Panc1 (cell line): ENCODE data around the gene TECPR1.

Source experiments
- POLR2AphosphoS5 ChIP-seq: IDR thresholded peaks from 2 replicates; pipeline ENCODE4 v1.6.1; 2012; ENCODE audit warnings: mild to moderate bottlenecking, low read depth, low read length, moderate library complexity
- REST ChIP-seq, 2 experiments: IDR thresholded peaks; 2 replicates each; pipeline ENCODE4 v1.6.1; 2011 to 2012; ENCODE audit warnings: low read depth in 2 of 2, control low read depth in 1 of 2, low read length in 1 of 2, mild to moderate bottlenecking in 1 of 2, moderate library complexity in 1 of 2; ENCODE audit not compliant: insufficient read depth in 1 of 2
- SIN3A ChIP-seq: IDR thresholded peaks from 2 replicates; pipeline ENCODE4 v1.6.1; 2012; ENCODE audit warnings: low read depth, mild to moderate bottlenecking, low read length, moderate library complexity, borderline replicate concordance; ENCODE audit not compliant: insufficient read depth
- TCF7L2 ChIP-seq: IDR thresholded peaks from 2 replicates; pipeline ENCODE4 v1.6.1; 2011; ENCODE audit warnings: mild to moderate bottlenecking, low read depth, low read length, inconsistent platforms
- TF ChIP-seq, protein P1 (sequence below): fragments of 450-650 bp; IDR thresholded peaks from 2 replicates; pipeline ENCODE4 v1.5.1; 2017; ENCODE audit warnings: mild to moderate bottlenecking

GRCh38 chr7:98227939-98228338 lies 24.1 kb downstream of the TECPR1 start:
- TF ChIP-seq, protein P1, sequence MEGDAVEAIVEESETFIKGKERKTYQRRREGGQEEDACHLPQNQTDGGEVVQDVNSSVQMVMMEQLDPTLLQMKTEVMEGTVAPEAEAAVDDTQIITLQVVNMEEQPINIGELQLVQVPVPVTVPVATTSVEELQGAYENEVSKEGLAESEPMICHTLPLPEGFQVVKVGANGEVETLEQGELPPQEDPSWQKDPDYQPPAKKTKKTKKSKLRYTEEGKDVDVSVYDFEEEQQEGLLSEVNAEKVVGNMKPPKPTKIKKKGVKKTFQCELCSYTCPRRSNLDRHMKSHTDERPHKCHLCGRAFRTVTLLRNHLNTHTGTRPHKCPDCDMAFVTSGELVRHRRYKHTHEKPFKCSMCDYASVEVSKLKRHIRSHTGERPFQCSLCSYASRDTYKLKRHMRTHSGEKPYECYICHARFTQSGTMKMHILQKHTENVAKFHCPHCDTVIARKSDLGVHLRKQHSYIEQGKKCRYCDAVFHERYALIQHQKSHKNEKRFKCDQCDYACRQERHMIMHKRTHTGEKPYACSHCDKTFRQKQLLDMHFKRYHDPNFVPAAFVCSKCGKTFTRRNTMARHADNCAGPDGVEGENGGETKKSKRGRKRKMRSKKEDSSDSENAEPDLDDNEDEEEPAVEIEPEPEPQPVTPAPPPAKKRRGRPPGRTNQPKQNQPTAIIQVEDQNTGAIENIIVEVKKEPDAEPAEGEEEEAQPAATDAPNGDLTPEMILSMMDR = no peak
- TF ChIP-seq REST (IDR thresholded peaks at IDR 0.05; ENCODE audit: insufficient read depth in 1 of 2, low read depth in 2 of 2, low read length in 1 of 2) (no peak), POLR2AphosphoS5 (no peak), SIN3A (no peak), TCF7L2 (no peak)
